Endometrium (tissue), 2 donors: ENCODE measurements around the gene DUSP8.

Experiments used
- FAIRE-seq: peaks from 2 replicates; lab custom pipeline; 2012; peaks lifted over from hg19 to GRCh38; lab: Jason Lieb, UNC
- donor health status: control.
- donor health status: control.

The DUSP8 gene

GRCh38 chr11:1553808-1554594, 18.1 kb downstream of the DUSP8 start:
- FAIRE-seq: no peak

GRCh38 chr11:1549338-1550330, 22.4 kb downstream of the DUSP8 start:
- FAIRE-seq: no peak

- no peak for FAIRE-seq
Observed at GRCh38 chr11:1548221-1549070, 23.6 kb downstream of the DUSP8 start.

- no peak for FAIRE-seq
Observed at GRCh38 chr11:1547467-1548098, 24.5 kb downstream of the DUSP8 start.

- no peak for FAIRE-seq
Observed at GRCh38 chr11:1546536-1547466, 25.3 kb downstream of the DUSP8 start.

- FAIRE-seq: no peak
Observed at GRCh38 chr11:1546077-1546535, 26.0 kb downstream of the DUSP8 start.

GRCh38 chr11:1545432-1545831, 26.6 kb downstream of the DUSP8 start:
- FAIRE-seq: no peak

GRCh38 chr11:1544536-1544935, 27.5 kb downstream of the DUSP8 start:
- no peak for FAIRE-seq

- FAIRE-seq: no peak
Observed at GRCh38 chr11:1543606-1544263, 28.3 kb downstream of the DUSP8 start.

- no peak for FAIRE-seq
Observed at GRCh38 chr11:1542267-1542666, 29.8 kb downstream of the DUSP8 start.

- no peak for FAIRE-seq
Observed at GRCh38 chr11:1541474-1542204, 30.4 kb downstream of the DUSP8 start.

- no peak for FAIRE-seq
Observed at GRCh38 chr11:1540074-1540473, 32.0 kb downstream of the DUSP8 start.

GRCh38 chr11:1538153-1538552, 33.9 kb downstream of the DUSP8 start:
- no peak for FAIRE-seq

GRCh38 chr11:1536065-1536843, 35.8 kb downstream of the DUSP8 start:
- FAIRE-seq: no peak

GRCh38 chr11:1534682-1535081, 37.4 kb downstream of the DUSP8 start:
- no peak for FAIRE-seq

GRCh38 chr11:1534171-1534570, 37.9 kb downstream of the DUSP8 start:
- no peak for FAIRE-seq

- FAIRE-seq: no peak
Observed at GRCh38 chr11:1533342-1533725, 38.7 kb downstream of the DUSP8 start.

GRCh38 chr11:1532606-1533341, 39.3 kb downstream of the DUSP8 start:
- FAIRE-seq: no peak
